HepG2 (cell line): ENCODE data around the gene SDR39U1. TPM values are rescaled to one million over a fixed set of nuclear protein-coding genes. Genes with fewer than 3 reads are reported as not detected.

Experiments
- AHDC1 ChIP-seq: sonication (generic); formaldehyde crosslinking; IDR thresholded peaks from 2 replicates; pipeline ENCODE4 v1.5.1; 2020; ENCODE audit warnings: mild to moderate bottlenecking, missing genetic modification reagents, borderline replicate concordance
- CREM ChIP-seq, 2 experiments: sonication (generic) in 1 of 2; formaldehyde crosslinking in 1 of 2; IDR thresholded peaks; 2 replicates each; pipeline versions ENCODE4 v1.4.0 to v1.6.1; 2016 to 2020; ENCODE audit warnings: antibody characterized with exemption in 1 of 2, mild to moderate bottlenecking in 1 of 2, missing genetic modification reagents in 1 of 2
- HNRNPH1 ChIP-seq: fragments of 200-400 bp; formaldehyde crosslinking; optimal IDR thresholded peaks from 2 replicates; pipeline ENCODE3; 2017; ENCODE audit warnings: mild to moderate bottlenecking, low read depth, low read length
- MAF1 ChIP-seq: sonication (generic); formaldehyde crosslinking; IDR thresholded peaks from 2 replicates; pipeline ENCODE4 v1.5.0; 2020; ENCODE audit warnings: missing genetic modification reagents, borderline replicate concordance
- MZF1 ChIP-seq: sonication (generic); formaldehyde crosslinking; IDR thresholded peaks from 2 replicates; pipeline ENCODE4 v1.8.1; 2023; ENCODE audit warnings: mild to moderate bottlenecking, missing genetic modification reagents, borderline replicate concordance
- RBM39 ChIP-seq: fragments of 200-400 bp; formaldehyde crosslinking; IDR thresholded peaks from one replicate; pipeline ENCODE4 v1.6.1; 2018; ENCODE audit warnings: antibody characterized with exemption, mild to moderate bottlenecking, low read depth, low read length; ENCODE audit not compliant: poor library complexity, severe bottlenecking
- SIN3B ChIP-seq: fragments of 150-350 bp; IDR thresholded peaks from 2 replicates; pipeline ENCODE4 v1.6.1; 2014; ENCODE audit warnings: low read length
- SKIL ChIP-seq: sonication (generic); formaldehyde crosslinking; IDR thresholded peaks from 2 replicates; pipeline ENCODE4 v1.8.0; 2022; ENCODE audit warnings: missing genetic modification reagents, mild to moderate bottlenecking, moderate library complexity, borderline replicate concordance
- STAT5B ChIP-seq: sonication (generic); formaldehyde crosslinking; IDR thresholded peaks from 2 replicates; pipeline ENCODE4 v1.4.0; 2020; ENCODE audit warnings: missing genetic modification reagents
- ZBTB7A ChIP-seq: sonication (generic); formaldehyde crosslinking; IDR thresholded peaks from 2 replicates; pipeline ENCODE4 v1.8.0; 2022; ENCODE audit warnings: mild to moderate bottlenecking, missing genetic modification reagents
- ZNF10 ChIP-seq: sonication (generic); formaldehyde crosslinking; IDR thresholded peaks from 2 replicates; pipeline ENCODE4 v1.4.0; 2020; ENCODE audit warnings: mild to moderate bottlenecking, low read depth, missing genetic modification reagents, borderline replicate concordance
- ZNF225 ChIP-seq: sonication (generic); formaldehyde crosslinking; IDR thresholded peaks from 2 replicates; pipeline ENCODE4 v1.4.0; 2020; ENCODE audit warnings: mild to moderate bottlenecking, missing genetic modification reagents
- ZNF275 ChIP-seq: sonication (generic); formaldehyde crosslinking; IDR thresholded peaks from 2 replicates; pipeline ENCODE4 v1.8.0; 2022; ENCODE audit warnings: missing genetic modification reagents, mild to moderate bottlenecking, inconsistent platforms, borderline replicate concordance
- ZNF276 ChIP-seq: sonication (generic); formaldehyde crosslinking; IDR thresholded peaks from 2 replicates; pipeline ENCODE4 v1.4.0; 2020; ENCODE audit warnings: mild to moderate bottlenecking, low read depth, missing genetic modification reagents
- ZNF317 ChIP-seq: sonication (generic); formaldehyde crosslinking; IDR thresholded peaks from 2 replicates; pipeline ENCODE4 v1.5.0; 2020; ENCODE audit warnings: mild to moderate bottlenecking, missing genetic modification reagents
- ZNF782 ChIP-seq: sonication (generic); formaldehyde crosslinking; IDR thresholded peaks from 2 replicates; pipeline ENCODE4 v1.4.0; 2020; ENCODE audit warnings: missing genetic modification reagents, mild to moderate bottlenecking, borderline replicate concordance
- polyA plus RNA-seq, 8 experiments: library from polyadenylated mRNA; depleted of rRNA in 3 of 8; stranded (reverse) in 7 of 8; unstranded in 1 of 8; fragments of >200 nt; fragmentation: Illumina TruSeq in 4 of 8; extraction: Trizol in 4 of 8; gene quantifications; 2 replicates each; pipeline versions ENCODE4 v1.2.1 to v1.2.3, GENCODE V29; 2011 to 2016; ENCODE audit warnings: low read depth in 4 of 8, missing spikeins in 1 of 8, mixed read lengths in 1 of 8; ENCODE audit not compliant: insufficient read depth in 1 of 8
- total RNA-seq, 5 experiments: library from RNA; depleted of rRNA; stranded (reverse); fragments of >200 nt; fragmentation: Illumina TruSeq; extraction: Trizol; gene quantifications; 2 replicates each; pipeline ENCODE4 v1.2.3, GENCODE V29; 2016; ENCODE audit warnings: low read depth in 1 of 5

SDR39U1 gene
- total and polyA plus RNA-seq, 2 of the 13 experiments (the other 11 are each of a cell fraction or from before 2014, with no cell fraction given) = 34.4 to 129 TPM

- no peak for TF ChIP-seq AHDC1 (CRISPR knock-in tag)
- no peak for TF ChIP-seq ZNF275 (CRISPR knock-in tag)
- no peak for TF ChIP-seq MAF1 (CRISPR knock-in tag)
- no peak; the same call in 1 of the 2 replicates for TF ChIP-seq CREM (IDR thresholded peaks at IDR 0.05)
- no peak for TF ChIP-seq CREM (CRISPR knock-in tag; IDR thresholded peaks at IDR 0.05)
- no peak for TF ChIP-seq HNRNPH1
- no peak; the same call in 1 of the 2 replicates for TF ChIP-seq MZF1 (CRISPR knock-in tag)
- TF ChIP-seq STAT5B = peak; percentile 19; the same call in 1 of the 2 replicates
- TF ChIP-seq ZNF317 = no peak
- TF ChIP-seq ZNF276 = no peak; the same call in 1 of the 2 replicates
- no peak for TF ChIP-seq SKIL (CRISPR knock-in tag)
- TF ChIP-seq ZNF782 (CRISPR knock-in tag) = no peak
- no peak for TF ChIP-seq ZBTB7A
- TF ChIP-seq RBM39 = peak; percentile 5
- no peak for TF ChIP-seq ZNF10 (CRISPR knock-in tag)
- peak; percentile 94 for TF ChIP-seq ZNF225
- no peak for TF ChIP-seq SIN3B
These were observed 14.8 kb downstream of the SDR39U1 start (continued) for GRCh38 chr14:24427537-24428508.
